ENCODE results near the gene RPS29.

DNA sequence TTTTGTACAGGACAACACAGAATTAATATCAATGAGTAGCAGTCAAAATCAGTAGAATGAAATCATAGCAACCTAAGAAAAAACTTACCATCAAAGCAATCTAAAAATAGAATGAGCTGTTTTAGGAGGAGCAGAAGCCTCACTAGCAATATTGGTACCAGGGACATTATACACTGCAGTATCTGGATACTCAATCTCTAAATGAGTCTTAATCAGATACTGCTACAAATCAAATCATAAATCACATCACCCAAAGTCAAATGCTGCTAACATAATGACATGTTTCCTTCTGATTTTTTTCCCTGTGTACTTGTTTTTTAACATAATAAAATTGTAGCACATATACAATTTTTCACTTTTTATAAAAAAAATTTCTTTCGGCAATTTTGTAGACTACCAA is 8.0 kb downstream of the RPS29 start:
- TF ChIP-seq, protein P1, sequence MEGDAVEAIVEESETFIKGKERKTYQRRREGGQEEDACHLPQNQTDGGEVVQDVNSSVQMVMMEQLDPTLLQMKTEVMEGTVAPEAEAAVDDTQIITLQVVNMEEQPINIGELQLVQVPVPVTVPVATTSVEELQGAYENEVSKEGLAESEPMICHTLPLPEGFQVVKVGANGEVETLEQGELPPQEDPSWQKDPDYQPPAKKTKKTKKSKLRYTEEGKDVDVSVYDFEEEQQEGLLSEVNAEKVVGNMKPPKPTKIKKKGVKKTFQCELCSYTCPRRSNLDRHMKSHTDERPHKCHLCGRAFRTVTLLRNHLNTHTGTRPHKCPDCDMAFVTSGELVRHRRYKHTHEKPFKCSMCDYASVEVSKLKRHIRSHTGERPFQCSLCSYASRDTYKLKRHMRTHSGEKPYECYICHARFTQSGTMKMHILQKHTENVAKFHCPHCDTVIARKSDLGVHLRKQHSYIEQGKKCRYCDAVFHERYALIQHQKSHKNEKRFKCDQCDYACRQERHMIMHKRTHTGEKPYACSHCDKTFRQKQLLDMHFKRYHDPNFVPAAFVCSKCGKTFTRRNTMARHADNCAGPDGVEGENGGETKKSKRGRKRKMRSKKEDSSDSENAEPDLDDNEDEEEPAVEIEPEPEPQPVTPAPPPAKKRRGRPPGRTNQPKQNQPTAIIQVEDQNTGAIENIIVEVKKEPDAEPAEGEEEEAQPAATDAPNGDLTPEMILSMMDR (IDR thresholded peaks at IDR 0.05): no peak
- TF ChIP-seq POLR2AphosphoS5 (IDR thresholded peaks at IDR 0.05): no peak

All from stomach (tissue), 4 donors.